Fibroblast of skin of right quadriceps (primary cell): ENCODE results near the gene CTXND1.

Experiments
- DNase-seq: peaks from one replicate; pipeline ENCODE4 v3.0.0-alpha.2; 2013

The CTXND1 gene

DNA sequence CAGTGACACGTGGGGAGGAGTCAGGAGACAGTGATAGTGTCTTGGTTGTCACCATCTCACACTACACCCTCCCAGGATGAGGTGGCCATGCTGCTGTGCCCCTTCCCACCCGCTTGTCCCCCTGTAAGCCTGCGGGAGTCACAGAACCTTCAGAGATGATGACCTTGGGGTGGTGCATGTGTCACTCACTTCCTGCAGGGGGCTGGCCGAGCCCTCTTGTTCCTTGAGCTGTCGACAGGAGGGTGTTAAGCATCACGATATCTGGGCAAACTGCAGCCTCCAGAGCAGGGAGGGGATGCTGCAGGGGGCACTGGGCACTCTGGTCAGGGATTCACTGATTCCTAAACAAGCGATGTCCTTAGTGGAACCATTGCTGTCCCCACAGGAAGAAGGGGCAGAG lies 71.5 kb downstream of the CTXND1 start:
- DNase-seq = no peak

DNA sequence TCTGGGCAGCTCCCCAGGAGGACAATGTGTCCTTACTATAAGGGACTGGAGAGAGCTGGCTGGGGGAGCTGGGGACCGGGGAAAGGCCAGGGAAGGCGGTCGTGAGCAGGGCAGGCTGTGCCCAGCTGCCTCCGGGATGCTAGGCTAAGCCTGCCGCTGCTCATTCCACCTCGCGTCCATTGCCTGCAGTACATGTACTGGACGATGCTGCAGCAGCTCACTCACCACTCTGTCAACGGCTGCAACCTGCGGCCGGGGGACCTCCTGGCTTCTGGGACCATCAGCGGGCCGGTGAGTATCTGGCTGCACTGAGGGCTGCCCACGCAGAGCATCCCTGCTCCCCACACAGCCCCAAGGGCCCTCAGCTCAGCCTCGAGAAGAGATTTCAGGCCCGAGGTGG lies 72.1 kb downstream of the CTXND1 start:
- no peak for DNase-seq

DNA sequence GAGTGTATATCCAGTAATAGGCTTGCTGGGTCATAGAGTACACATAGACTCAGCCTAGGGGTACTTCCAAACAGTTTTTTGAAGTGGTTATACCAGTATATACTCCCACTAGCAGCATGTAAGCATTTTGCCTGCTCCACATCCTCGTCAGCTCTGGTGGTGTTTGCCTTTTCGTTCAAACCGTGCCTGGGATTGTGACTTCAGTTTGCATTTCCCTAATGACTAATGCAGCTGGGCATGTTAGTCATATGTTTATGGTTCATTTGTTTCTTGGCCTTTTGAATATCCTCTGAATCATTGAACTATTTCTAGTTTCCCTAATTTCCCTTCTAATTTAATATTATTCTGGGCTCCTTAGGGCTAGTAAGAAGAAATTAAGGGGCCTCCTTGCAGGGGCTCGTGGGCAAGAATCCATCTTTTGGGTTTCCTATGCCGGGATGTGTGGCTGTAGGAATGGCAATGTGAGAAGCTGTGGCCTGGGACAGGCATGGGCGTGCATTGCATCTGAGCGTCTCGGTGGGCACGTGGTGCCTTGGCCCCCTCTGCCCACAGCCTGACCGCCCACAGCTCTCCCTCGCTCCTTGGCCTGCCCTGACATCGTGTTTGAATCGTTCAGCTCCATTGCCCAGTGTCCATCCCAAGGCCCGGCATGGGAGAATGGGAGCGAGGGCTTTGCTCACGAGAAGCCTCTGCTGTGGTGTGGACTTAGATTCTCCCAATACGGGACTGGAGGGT lies 72.8 kb downstream of the CTXND1 start:
- DNase-seq = peak; percentile 89

DNA sequence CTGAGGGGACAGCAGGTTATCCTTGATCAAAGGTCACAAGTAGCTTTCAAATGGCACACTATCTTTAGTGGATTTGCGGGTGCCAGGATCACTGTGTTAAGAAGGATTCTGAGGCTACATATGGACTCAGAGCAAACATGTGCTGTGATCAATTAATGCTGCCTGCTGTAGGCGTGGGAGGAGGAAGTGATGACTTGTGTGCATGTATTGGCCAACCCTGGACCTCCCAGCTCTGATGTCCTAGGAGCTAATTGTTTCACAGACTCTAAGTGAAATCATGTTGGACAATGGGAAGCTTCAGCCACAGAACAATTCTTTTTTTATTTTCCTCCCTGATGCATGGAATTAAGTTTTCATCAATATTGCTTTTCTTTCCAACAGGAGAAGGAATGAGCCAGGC lies 74.9 kb downstream of the CTXND1 start:
- no peak for DNase-seq

DNA sequence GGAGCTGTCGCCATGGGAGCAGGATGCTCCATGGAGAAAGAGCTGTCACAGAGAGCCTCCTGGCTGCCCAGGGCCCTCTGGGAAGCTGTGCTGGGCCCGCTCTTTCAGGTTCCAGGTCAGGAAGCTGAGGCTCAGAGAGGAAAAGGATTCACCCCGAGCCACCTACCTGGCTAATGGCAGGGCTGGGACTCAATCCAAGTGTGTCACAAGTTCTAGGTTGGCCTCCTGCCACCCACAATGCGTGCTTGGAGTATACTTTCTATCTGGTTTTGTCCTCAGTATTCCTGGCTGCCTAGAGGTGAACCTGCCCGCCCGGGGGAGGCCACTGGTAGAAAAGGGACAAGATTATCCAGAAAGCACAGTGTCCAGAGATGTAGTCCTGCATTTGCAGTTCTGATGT lies 75.6 kb downstream of the CTXND1 start:
- DNase-seq = no peak

DNA sequence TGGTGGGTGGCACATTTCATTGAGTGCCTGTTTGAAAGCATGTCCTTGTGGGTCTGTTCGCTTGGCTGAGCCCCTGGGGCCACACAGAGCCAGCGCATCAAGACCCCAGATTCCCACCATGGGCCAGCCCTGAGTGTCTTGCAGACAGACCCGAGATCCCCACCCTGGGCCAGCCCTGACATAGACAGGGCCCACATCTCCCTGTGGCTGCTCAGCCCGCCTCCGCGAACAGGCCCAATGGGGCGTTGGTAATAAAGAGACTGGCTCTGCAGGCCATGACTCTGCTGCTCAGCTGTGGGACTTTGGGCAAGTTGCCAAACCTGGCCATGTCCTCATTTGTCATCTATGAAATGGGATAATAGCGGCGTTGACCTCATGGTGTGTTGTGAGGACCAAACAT lies 76.6 kb downstream of the CTXND1 start:
- DNase-seq = no peak

DNA sequence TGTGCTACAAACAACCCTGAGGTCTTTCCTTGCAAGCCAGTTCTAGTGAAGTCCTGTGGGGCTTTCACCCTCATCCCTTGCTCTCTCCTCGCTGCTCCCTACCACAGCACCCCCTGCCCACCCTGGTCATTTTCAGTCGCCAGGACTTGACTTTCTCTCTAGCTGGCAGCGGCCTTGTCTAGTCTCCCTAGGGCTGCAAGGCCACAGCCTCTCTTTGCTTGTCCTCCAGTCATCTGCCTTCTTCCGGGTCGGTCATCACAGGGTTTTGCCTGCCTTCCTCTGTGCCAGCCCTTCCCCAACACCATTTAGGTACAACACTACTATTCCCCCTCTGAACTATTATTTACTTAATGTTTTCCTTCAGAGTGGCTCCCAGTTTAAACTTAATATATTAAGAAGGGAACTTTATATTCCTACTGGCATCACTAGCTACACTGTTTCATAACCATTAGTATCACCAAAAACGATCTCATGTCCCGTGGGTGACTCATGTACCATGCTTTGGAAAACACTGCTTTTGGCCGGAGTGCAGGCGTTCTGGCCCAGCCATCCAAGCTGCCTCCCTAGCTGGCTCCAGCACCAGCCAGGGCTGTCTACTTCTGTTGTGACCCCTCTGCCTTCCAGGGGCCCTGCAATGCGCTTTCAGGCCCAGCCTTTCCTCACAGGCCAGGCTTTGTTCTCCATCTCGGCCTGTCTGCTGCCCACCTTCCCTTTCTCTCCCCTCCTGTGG lies 77.8 kb downstream of the CTXND1 start:
- DNase-seq = peak; percentile 48

DNA sequence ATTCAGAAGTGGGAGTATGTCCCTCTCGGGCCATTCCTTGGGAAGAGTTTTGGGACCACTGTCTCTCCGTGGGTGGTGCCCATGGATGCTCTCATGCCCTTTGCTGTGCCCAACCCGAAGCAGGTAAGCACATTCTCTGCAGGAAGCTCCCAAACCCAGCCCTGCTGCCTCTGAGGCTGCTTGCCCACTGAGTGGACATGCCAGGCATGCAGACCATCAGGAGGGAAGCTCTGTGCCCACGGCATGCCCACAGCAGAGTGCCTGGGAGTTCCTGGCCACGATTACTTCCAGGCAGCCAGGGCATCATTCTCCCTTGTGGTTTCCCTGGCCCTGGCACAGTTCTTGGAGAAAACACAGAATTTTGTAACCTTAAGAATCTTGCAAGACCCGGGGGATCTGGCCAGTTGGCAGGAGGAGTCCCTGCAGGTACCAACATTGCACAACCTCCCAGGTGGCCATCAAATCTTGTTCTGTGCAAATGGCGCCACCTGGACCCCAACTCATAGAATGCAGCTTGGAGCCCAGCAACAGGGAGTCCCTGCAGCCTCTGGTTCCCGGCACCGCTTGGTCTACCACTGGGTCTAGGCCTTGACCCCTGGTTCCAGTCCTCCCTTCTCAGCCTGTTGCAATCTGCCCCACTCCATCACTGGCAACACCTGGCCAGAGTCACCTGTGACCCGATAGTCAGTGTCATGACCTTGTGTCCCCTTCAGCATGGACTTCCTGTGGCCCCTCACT lies 78.8 kb downstream of the CTXND1 start:
- DNase-seq = peak; percentile 42

DNA sequence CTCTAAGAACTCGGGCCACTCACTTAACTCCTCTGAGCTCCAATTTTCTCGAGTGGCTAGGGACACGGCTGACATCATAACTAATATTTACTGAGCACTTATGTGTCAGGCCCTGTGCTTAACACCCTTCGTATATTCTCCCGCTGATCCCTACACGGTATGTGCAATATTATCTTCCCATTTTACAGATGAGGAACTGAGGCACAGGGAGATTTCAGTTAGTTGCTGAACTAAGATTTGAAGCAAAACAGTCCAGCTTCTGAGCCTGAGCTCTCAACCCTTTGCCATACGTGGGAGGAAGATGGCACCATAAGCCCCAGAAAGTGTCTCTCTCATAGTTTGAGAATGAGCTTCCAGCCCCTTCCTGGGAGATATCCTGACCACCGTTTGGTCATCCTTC lies 79.6 kb downstream of the CTXND1 start:
- no peak for DNase-seq

DNA sequence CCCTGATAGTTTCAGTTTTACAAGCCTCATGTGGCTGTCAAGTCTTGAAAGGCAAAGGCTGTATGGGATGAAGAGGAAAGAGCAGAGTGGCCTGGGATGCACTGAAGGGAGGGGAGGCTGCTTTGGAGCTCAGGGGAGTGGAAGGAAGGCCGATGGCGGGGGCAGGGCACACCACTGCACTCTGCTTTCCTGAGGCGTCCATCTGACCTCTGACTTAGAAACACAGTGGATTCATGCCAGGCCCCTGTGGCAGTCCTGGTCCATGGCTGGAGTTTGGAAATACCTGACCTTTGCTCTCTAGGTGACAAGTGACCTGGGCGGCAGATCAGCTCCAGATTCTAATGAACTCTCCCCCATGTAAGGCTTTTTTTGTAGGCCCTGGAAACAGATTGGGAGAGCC lies 80.2 kb downstream of the CTXND1 start:
- DNase-seq = no peak

DNA sequence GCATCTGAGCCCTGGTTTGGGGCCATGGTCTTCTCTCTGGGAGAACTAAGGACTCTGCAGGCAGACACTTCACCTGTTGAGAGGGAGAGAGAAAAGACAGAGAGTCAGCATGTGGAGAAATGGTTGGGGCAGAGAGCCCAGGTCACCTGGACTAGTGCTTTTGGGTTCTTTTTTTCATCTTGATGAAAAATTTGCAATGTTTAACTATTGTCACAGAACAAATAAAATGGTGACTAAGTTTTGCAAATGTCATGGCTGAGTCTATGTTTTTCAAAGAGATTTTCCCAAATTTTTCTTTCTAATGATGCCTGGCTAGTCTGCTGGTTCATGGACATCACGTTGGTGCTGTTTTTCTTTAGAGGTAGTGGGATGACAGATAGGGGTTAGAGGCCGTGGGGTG lies 81.4 kb downstream of the CTXND1 start:
- DNase-seq = no peak

DNA sequence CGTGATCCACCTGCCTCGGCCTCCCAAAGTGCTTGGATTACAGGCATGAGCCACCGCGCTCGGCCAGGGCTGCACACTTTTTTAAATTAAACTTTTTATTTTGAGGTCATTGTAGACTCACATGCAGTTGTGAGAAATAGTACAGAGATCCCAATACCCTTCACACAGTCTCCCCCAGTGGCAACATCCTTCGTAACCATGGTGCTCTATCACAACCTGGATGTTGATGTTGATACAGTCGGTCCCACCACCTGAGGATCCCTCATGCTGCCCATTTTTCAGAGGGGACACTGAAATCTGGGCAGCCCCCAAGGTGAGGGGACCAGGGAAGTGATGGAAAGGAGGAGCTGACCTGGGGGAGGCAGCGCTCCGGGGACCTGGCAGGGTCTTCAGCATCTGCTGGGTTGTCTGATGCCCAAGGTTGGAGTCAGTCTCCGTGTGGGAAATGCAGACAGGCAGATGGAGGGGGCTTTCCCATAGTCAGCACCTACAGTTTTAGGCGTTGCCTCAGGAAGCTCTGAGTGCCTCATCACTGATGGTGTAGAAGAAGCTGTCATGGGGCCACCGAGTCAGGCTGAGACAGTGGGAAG lies 82.2 kb downstream of the CTXND1 start:
- no peak for DNase-seq

DNA sequence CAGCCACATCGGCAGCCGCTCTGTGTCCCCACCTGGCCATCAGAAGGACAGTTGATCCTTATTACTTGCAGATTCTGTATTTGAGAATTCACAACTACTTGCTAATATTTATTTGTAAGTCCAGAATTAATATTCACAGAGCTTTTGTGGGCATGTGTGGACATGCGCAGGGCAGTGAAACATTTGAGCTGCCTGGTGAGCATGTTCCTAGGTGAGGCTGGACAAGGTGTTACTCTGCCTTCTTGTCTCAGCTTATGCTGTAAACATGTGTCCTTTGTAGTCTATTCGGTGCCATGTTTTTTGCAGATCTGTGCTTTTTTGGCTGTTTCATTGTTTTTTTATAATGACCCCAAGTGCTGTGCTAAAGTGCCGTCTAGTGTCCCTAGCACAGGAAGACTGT lies 83.6 kb downstream of the CTXND1 start:
- no peak for DNase-seq

DNA sequence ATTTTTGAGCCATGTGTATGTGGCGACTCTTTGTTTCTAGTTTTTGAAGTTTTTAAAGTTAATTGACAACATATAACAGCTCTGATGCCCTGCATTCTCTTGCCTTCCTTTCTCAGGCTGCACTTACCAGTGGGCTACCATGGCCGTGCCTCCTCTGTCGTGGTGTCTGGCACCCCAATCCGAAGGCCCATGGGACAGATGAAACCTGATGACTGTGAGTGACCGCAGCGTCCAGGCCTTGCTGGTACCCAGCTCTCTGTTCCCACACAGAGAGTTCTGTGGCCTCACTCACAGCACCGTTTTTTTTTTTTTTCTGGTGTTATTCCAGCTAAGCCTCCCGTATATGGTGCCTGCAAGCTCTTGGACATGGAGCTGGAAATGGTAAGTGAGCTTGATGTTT lies 84.1 kb downstream of the CTXND1 start:
- DNase-seq = no peak

DNA sequence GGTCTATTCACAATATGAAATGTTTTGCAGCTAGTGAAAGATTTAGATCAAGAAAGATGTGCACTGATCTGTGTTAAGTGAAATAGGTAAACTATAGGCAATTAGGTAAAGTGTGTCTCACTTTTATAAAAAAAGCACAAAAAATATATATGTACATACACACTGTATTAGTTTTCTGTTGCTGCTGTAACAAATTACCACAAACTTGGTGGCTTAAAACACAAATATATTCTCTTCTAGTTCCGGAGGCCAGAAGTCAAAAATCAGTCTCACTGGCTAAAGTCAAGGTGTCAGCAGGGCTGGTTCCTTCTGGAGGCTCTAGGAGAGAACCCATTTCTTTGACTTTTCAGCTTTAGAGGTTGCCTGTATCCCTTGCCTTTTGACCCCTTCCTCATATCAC lies 88.1 kb downstream of the CTXND1 start:
- DNase-seq = no peak

DNA sequence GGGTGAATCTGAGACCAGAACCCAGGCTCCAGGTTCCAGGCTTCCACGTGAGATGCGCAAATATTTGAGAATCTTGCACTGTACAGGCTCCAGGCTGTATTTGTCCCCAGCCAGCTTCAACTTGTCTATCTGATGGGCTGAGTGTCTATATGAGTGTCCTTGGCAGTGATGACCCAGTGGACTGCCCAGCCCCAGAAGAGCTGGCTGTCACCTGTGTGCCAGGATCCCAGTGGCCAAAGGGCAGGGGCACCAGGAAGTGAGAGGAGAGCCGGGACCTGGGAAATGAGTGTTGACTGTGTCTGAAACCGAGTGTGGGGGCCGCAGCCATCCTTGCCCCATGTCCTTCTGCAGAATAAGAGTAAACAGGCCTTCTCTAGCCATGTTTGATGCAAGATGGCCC lies 88.8 kb downstream of the CTXND1 start:
- no peak for DNase-seq

DNA sequence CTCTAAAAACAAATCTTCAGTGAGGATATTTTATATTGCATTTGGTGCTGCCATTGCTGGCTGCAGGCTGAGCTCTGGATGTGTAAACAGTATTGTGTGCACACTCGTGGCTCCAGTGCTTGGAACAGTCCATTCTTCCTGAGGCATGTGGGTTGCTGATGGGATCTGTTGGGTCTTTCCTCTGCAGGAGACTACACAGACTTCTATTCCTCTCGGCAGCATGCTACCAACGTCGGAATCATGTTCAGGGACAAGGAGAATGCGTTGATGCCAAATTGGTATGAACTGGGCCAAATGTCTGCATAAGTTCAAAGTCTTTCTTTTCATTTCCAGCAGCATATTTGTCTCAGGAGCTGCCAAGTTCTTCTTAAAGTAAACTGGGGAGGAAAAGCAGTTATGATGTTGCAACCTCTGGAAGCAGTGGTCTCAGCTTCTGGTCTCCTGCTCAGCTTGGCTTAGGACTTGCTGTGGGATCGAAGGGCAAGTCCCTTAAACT lies 89.9 kb downstream of the CTXND1 start:
- DNase-seq = no peak

DNA sequence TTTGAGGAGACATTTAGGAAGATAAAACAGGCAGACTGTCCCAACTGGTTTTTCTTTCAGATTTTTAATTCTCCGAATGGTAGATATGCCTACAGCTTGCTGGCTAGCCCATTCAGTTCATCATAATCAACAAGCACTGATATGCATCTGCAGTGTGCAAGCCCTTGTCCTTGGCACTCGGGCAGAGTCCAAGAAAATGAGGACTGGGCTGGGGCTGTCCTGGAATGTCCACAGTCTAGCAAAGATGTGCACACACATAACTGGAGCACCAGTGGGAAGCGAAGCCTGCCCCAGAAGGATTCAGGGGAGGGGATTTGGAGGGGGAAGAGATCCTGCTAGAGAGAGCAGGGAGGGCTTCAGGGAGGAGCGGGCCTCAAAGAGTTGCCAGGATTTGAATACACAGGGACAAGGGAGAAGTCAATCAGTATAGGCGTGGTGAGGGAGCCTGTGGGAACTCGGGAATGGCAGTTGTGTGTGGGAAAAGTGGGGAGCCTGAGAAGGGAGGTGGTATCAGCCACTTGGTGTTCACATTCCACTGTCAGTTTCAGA lies 90.5 kb downstream of the CTXND1 start:
- no peak for DNase-seq

DNA sequence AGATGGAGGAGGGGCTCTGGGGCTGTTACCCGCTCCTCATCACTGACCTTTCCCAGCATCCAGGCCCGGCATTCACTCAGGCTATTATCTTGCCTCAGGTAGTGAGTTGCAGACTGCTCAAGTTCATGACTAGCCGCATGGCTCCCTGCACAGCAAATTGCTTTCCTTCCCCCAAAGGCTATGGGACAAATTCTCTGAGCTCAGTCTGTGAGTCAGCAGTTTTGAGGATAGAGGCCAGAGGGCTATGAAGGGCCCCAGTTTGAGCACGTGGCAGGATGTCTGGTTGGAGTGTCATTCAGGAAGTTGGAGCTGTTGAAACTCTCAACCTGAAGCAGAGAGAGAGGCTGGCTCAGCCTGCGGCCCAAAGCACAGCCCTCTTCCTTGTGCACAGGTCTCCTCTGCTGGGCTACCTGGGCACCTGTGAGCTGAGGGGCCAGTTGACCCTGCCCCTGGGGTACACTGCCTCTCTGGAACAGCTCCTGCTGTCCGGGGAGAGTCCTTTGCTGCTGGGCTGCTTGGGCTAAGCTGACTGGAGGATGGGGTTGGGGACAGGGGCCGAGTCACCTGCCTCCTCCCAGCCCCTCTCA lies 91.3 kb downstream of the CTXND1 start:
- peak; percentile 95 for DNase-seq

DNA sequence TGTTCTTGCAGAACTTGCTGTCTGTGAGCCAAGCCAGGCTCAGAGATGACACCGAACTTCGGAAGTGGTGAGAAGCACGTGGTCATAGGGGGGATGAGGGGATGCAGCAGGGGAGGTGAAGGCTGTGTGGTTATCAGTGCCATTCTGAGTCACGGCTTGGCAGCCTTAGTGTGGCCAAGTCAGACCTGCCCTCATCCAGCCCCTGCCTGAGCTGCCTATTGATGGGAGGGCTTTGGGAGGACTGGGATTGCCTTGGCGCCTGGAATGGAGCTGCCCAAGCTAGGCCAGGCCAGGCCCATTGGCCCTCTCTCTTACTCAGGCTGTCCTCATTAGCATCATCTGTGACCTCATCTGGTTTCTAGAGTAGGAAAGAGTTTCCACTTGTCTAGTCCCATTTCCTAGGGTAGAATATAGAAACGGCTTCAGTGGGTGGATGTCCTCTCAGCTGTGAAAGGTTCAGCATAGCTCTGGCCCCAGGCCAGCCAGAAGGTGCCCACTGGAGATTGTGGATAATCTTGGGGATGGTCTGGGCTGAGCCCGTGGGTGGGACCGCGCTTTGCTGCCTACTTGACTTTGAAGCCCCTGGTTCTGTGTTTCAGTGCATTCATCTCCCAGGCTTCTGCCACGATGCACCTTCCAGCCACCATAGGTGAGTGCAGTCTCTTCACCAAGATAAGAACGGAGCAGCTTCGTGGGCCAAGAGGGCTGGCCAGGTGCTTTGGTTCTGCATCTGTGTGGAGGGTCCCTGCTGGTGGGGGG lies 92.0 kb downstream of the CTXND1 start:
- DNase-seq = peak; percentile 22

DNA sequence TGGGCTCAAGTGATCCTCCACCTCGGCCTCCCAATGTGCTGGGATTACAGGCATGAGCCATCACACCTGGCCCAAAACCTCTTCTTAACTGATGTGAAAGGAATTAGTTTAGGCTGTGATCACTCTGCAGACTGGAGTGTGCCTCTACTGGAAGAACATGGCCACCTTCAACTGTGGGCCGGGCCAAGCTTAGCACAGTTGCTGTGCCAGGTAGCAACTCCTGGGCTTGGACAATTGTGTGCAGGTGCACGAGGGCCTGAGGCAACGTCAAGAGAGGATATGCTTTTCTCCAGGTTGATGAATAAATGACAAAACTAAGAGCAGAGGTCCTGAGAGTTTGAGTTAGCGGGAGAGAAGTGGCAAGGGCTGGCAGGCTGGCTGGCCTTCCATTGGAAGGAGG lies 92.7 kb downstream of the CTXND1 start:
- no peak for DNase-seq

DNA sequence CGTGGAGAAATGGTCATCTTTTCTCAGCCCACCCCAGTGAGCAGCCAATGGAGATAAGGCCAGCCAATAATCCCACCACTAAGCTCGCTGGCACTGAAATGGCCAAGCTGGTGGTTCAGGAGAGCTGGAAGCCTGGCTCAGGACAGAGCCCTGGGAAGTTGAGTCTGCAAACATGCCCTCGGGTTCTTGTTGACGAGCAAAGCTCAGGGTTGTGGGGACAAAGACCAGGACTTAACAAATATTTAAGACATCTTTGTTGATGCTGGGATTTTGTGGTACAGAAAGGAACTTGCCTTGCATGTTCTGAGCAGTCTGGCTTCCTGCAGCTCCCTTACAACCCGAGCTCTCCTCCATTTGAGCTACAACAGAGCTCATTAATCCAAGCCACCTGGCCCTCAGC lies 94.8 kb downstream of the CTXND1 start:
- DNase-seq = no peak
